GM12891 (cell line): ENCODE results near the gene PKNOX2.

Source experiments
- POLR2A ChIP-seq: IDR thresholded peaks from 2 replicates; pipeline ENCODE4 v1.6.1; 2011; ENCODE audit warnings: low read depth, low read length, control low read depth
- POLR2AphosphoS5 ChIP-seq: IDR thresholded peaks from 2 replicates; pipeline ENCODE4 v1.6.1; 2011; ENCODE audit warnings: low read depth, low read length, control low read depth

DNA sequence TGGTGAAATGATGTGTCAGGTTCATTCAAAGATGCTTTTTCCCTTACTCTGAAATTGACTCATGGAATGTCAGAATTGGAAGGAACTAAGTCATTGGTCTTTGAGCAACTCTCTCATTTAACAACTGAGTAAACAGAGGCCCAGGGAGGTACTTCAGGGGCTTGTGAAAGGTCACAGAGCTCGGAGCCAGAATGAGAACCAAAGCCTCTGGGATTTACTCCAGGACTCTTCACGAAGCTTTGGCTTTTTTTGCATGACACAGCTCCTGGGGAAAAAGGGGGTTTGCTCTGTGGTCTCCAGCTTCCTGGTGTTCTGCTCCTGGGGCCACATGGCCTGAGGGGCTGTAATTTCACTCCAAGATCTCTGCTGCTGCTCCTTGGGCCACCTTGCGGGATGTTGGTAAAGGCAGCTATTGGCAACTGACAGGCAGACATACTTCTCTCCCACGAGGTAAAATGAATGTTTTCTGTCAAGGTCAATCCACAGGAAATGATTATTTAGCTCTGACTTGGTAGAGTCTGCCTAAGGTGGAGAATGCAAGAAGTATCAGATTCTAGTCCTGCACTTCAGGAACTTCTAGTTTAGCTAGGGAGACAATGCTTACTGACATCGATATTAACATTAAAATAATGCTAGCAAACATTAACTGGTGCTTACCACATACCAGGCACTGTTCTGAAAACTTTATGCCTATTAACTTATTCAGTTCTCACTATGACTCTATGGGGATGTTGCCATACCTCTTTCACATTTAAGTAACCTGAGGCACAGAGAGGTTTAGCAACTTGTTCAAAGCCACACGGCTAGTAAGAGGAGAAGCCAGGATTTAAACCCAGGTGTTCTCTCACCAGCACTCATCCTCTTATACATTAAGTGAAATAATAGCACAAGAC, 16.1 kb downstream of the PKNOX2 start:
- TF ChIP-seq POLR2AphosphoS5 (no peak), POLR2A (no peak)
